BJ (cell line): ENCODE results near the gene C12orf43. TPM values are rescaled to one million over a fixed set of nuclear protein-coding genes. Genes with fewer than 3 reads are reported as not detected.

Source experiments
- CTCF ChIA-PET: fragments of 350-600 bp; formaldehyde crosslinking; extraction: SDS; loops from one replicate; lab custom pipeline; 2021; ENCODE audit warnings: antibody characterized with exemption, inconsistent platforms; lab: Yijun Ruan, JAX
- POLR2A ChIA-PET: fragments of 300-600 bp; sonication (Branson Sonifier 250); formaldehyde crosslinking; extraction: SDS; loops from one replicate; lab custom pipeline; 2021; ENCODE audit warnings: antibody characterized with exemption; lab: Charles Lee
- DNase-seq: peaks from one replicate; pipeline ENCODE4 v3.0.0-alpha.2; 2011; ENCODE audit warnings: low read depth
- H3K27me3 ChIP-seq: 2 replicates; pipeline ENCODE4 v1.6.0; 2011; ENCODE audit warnings: low read length; ENCODE audit not compliant: control insufficient read depth, insufficient read depth
- H3K36me3 ChIP-seq: 2 replicates; pipeline ENCODE4 v1.5.1; 2011; ENCODE audit warnings: low read length; ENCODE audit not compliant: control insufficient read depth, insufficient read depth
- H3K4me3 ChIP-seq: 2 replicates; pipeline ENCODE4 v1.5.1; 2011; ENCODE audit warnings: low read depth, mild to moderate bottlenecking, control low read depth, low read length
- polyA plus RNA-seq: library from polyadenylated mRNA; depleted of rRNA; stranded (reverse); fragments of >200 nt; gene quantifications from 2 replicates; pipeline ENCODE4 v1.2.3, GENCODE V29; 2011
- TF ChIP-seq, protein P1 (sequence below): IDR thresholded peaks from 2 replicates; pipeline ENCODE4 v1.5.1; 2011; ENCODE audit warnings: low read depth, mild to moderate bottlenecking, control low read depth, inconsistent platforms, low read length, moderate library complexity; ENCODE audit not compliant: insufficient read depth

C12orf43 gene
- polyA plus RNA-seq, 1 experiment, result 14.0 TPM

DNA sequence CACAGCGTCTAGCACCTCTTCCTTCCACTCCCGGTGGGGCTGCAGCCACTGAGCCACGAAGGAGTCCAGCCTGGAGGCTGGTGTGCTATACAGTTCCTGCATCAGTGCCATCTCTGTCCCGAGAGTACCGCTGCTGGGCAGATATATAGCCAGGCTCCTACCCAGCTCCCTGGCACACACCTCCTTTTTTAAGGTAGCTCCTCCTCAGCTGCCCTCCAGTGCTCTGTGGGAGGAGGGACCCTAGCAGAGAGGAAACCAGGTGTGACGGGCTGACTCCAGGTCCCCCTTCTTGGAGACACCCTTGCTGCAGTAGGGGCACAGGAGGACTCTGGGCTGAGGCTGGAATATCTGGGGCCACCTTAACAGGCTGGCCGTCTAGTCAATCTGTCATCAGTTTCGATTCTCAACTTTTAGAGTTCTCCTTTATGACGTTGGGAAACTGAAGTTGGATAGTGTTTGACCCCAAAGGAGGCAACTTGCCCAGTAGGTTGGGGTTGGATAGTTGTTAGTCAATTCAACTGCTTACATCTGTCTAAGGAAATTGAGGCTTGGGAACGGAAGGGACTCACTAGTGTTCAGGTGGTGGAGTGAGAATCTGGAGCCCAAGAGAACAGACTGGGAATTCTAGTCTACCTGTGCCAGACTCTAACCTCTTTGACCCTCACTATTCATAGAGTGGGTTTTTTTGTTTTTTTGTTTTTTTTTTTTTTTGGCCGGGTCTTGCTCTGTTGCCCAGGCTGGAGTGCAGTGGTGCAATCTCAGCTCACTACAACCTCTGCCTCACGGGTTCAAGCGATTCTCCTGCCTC, 22.8 kb upstream of the C12orf43 start, which contains the start of gene OASL:
TSS of gene OASL (minus strand) at position 386 of the 808 bp plus-strand sequence. CDS start at position 111, 275 bp downstream.
- H3K27me3 ChIP-seq, result 0 out of 2 replicates have a peak, but pooled peaks cover 2% of the 10 kb centered on the region
- H3K4me3 ChIP-seq, result no peak within 1 kb of the TSS
- CTCF ChIA-PET, result interaction anchor here (2.1 kb wide), 1 partner anchor 21 kb away, joined by 4 read pairs; no protein-coding TSS in a partner anchor
- H3K36me3 ChIP-seq, result no peaks in the 10 kb centered on the region
- TF ChIP-seq, protein P1, sequence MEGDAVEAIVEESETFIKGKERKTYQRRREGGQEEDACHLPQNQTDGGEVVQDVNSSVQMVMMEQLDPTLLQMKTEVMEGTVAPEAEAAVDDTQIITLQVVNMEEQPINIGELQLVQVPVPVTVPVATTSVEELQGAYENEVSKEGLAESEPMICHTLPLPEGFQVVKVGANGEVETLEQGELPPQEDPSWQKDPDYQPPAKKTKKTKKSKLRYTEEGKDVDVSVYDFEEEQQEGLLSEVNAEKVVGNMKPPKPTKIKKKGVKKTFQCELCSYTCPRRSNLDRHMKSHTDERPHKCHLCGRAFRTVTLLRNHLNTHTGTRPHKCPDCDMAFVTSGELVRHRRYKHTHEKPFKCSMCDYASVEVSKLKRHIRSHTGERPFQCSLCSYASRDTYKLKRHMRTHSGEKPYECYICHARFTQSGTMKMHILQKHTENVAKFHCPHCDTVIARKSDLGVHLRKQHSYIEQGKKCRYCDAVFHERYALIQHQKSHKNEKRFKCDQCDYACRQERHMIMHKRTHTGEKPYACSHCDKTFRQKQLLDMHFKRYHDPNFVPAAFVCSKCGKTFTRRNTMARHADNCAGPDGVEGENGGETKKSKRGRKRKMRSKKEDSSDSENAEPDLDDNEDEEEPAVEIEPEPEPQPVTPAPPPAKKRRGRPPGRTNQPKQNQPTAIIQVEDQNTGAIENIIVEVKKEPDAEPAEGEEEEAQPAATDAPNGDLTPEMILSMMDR, result no peak
- POLR2A ChIA-PET, result no interaction called here
- DNase-seq, result no peak

DNA sequence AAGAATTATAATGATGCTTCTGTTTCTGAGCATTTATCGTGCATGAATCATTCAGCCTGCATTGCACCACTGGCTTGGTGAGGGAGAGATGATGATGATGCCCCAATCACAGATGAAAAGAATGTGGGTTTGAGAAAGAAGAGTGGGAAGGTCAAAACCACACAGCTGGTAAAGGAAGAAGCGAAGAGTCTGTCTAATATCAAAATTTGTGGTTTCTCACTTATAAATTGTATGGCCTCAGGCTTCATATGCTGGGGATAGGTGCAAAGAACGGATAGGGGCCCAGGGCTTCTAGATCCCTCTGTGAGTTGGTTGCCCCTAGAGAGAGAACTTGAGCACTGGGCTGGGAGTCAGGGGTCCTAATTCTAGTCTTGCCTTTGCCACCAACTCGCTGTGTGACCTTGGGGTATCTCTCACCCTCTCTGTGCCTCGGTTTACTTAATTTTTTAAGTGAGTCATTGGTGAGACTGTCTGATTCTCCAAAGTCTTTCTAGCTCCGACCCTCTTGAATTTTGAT, 20.6 kb upstream of the C12orf43 start:
- H3K36me3 ChIP-seq, result no peaks in the 10 kb centered on the region
- DNase-seq, result no peak
- H3K27me3 ChIP-seq, result no peaks in the 10 kb centered on the region
- POLR2A ChIA-PET, result interaction anchor here (0.6 kb wide), 1 partner anchor 23 kb away, joined by 3 read pairs; no protein-coding TSS in a partner anchor
- TF ChIP-seq, protein P1, result no peak
- CTCF ChIA-PET, result interaction anchor here (0.6 to 1.1 kb wide), 3 partner anchors 8 to 387 kb away, joined by 3 to 5 read pairs (median 3); no protein-coding TSS in a partner anchor
- H3K4me3 ChIP-seq, result no peak overlapping the region

- DNase-seq, result no peak
- ChIA-PET CTCF (interaction anchor here (1.6 kb wide), 1 partner anchor 9 kb away, joined by 4 read pairs; no protein-coding TSS in a partner anchor), POLR2A (no interaction called here)
- Histone ChIP-seq H3K27me3 (no peaks in the 10 kb centered on the region), H3K36me3 (no peaks in the 10 kb centered on the region), H3K4me3 (no peak overlapping the region)
- TF ChIP-seq, protein P1, result no peak
These were observed 18.5 kb upstream of the C12orf43 start for GRCh38 chr12:121034616-121035305.

GRCh38 chr12:121033625-121034349, 17.5 kb upstream of the C12orf43 start:
- ChIA-PET POLR2A (no interaction called here), CTCF (interaction anchor here (1.1 kb wide), 1 partner anchor 26 kb away, joined by 3 read pairs; no protein-coding TSS in a partner anchor)
- no peak for DNase-seq
- Histone ChIP-seq H3K4me3 (no peak overlapping the region), H3K36me3 (no peaks in the 10 kb centered on the region), H3K27me3 (no peaks in the 10 kb centered on the region)
- TF ChIP-seq, protein P1, result no peak
